Myocyte (in vitro differentiated cells): Measurements from ENCODE around the gene ICOS. TPM values are rescaled to one million over a fixed set of nuclear protein-coding genes. Genes with fewer than 3 reads are reported as not detected.

Source experiments
- DNase-seq: peaks from one replicate; pipeline ENCODE4 v3.0.0-alpha.2; 2012; ENCODE audit warnings: low read depth
- total RNA-seq: library from RNA; depleted of rRNA; stranded (reverse); fragments of >200 nt; gene quantifications from 2 replicates; pipeline ENCODE4 v1.2.3, GENCODE V29; 2014

Gene ICOS
- total RNA-seq, 1 donor from 2014 or later = not detected

- DNase-seq = no peak
Measured at GRCh38 chr2:204005940-204006721, 69.6 kb downstream of the ICOS start.

GRCh38 chr2:204008352-204008751 is 71.8 kb downstream of the ICOS start:
- no peak for DNase-seq

DNA sequence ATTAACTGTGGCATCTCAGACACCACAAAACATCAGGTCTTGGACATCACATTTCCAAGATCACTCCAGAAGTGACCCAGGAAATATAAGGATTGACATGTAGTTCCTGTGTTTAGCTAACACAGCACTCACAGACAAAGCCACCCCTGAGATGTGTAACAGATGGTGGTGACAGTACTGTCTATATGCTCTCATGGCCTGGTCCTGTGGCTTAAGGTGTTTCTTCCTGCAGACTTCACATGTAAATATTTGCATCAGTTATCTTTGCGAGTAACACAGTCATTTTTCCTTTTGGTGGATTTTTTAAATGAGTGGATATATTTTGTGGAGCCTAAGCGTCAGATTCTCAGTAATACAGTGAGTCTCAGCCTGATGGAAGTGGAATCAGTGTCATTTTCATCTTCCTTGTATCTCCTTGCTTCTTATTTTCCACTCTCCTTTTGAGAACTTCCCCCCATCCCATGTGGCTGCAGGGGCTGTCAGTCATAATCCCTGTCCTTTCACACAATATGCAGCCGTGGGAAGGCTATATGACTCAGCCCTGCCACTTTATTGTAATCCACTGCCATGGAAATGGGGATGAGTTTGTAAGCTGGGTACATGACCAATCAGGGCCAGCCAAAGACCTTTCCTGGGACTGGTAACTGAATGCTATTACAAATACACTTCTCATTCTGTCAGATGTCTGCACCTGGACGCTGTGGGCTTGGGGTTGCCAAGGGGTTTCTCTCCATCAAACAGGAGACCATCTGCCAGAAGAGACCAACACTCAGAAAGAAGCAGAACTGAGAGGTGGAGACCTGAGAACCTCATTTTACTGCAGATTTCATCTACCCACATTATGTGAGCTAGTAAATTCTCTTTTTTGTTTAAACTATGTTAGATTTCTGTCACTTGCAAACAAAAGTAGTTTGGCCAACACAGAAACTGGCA is 74.3 kb downstream of the ICOS start:
- no peak for DNase-seq

Other genes with a start within 250 kb of the ICOS start
- gene CD28, start 230.1 kb upstream of the ICOS start, total RNA-seq = 0.45 and 0.57 TPM in 2 replicates
- not detected in 2 replicates for gene CTLA4, start 69.0 kb upstream of the ICOS start, total RNA-seq